Astrocyte of the spinal cord (primary cell): ENCODE data around the gene FBXL19.

Experiments used
- DNase-seq: peaks from one replicate; pipeline ENCODE4 v3.0.0; 2011; ENCODE audit warnings: low read depth, low spot score
- H3K4me3 ChIP-seq: 2 replicates; pipeline ENCODE4 v1.5.1; 2011; ENCODE audit warnings: low read depth, mild to moderate bottlenecking, low read length, moderate library complexity
- CTCF ChIP-seq: IDR thresholded peaks from 2 replicates; pipeline ENCODE4 v1.5.1; 2012; ENCODE audit warnings: low read depth, mild to moderate bottlenecking, low read length, inconsistent platforms
- in situ Hi-C: cut with HindIII; loops from 2 replicates; pipeline ENCODE4 v1.10.0; 2017; ENCODE audit warnings: low sequenced_read_pairs

FBXL19 gene

GRCh38 chr16:30925995-30926811 is 2.8 kb downstream of the FBXL19 start:
- H3K4me3 ChIP-seq = no peak overlapping the region
- no peak for TF ChIP-seq CTCF
- DNase-seq = no peak
- in situ Hi-C loops = no loop called here

- TF ChIP-seq CTCF = no peak
Observed at GRCh38 chr16:30926937-30927788, 3.8 kb downstream of the FBXL19 start.

GRCh38 chr16:30927789-30928378 is 4.5 kb downstream of the FBXL19 start:
- DNase-seq = peak; percentile 42
- H3K4me3 ChIP-seq = no peak overlapping the region
- TF ChIP-seq CTCF = no peak
- in situ Hi-C loops = no loop called here

More at GRCh38 chr16:30926937-30927788, 3.8 kb downstream of the FBXL19 start:
- in situ Hi-C loops = no loop called here
- no peak overlapping the region for H3K4me3 ChIP-seq
- no peak for DNase-seq

GRCh38 chr16:30928390-30928789 is 5.0 kb downstream of the FBXL19 start:
- in situ Hi-C loops = no loop called here
- no peak overlapping the region for H3K4me3 ChIP-seq
- DNase-seq = no peak
- TF ChIP-seq CTCF = no peak

- in situ Hi-C loops = no loop called here
- no peak overlapping the region for H3K4me3 ChIP-seq
- TF ChIP-seq CTCF = no peak
- no peak for DNase-seq
Observed at GRCh38 chr16:30929167-30929566, 5.8 kb downstream of the FBXL19 start.

GRCh38 chr16:30930160-30930571 is 6.8 kb downstream of the FBXL19 start:
- in situ Hi-C loops = no loop called here
- no peak for DNase-seq
- TF ChIP-seq CTCF = no peak
- H3K4me3 ChIP-seq = no peak overlapping the region
